NCI-H82 (cell line): ENCODE data around the gene ANKRD24.
"Not testable (repeated sequence)": the region's sequence is repeated elsewhere in the genome, so short reads cannot be mapped to it uniquely, and the experiment has no call there.

Experiments
- DNase-seq: peaks from one replicate; lab custom pipeline; 2025; lab: John Stamatoyannopoulos, UW

ANKRD24 gene

DNA sequence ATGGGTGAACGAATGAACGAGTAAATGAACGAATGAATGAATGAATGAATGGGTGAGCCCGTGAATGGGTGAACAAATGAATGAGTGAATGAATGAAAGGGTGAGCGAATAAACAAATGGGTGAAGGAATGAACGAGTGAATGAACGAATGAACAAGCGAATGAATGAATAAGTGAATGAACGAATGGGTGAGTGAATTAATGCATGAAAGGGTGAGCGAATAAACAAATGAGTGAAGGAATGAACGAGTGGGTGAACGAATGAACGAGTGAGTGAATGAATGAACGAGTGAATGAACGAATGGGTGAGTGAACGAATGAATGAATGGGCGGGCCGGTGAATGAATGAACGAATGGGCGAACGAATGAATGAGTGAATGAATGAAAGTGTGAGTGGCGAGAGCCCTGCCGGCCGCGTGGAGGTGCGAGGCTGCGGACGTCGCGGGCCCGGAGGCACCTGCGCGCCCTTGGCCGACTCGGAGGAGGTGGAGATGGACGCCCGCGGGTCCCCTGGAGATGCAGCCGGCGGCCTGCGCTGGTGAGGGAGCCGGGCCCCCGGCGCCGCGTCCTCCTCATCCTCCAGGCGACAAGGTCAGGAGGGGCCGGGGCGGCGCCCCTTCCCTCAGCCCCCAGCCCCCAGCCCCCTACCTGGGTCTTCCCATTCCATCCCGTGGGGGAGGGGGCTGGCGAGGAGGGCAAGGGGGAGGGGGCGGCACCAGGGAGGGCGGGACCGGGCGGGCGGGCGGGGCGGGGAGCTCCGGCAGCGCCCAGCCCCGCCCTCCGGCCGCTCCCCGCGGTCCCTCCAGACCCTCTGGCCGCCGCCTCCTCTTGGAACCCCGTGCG is 15.4 kb downstream of the ANKRD24 start:
- peak; percentile 28 for DNase-seq

- DNase-seq, result no peak
Observed at GRCh38 chr19:4198467-4199126, 16.1 kb downstream of the ANKRD24 start.

- no peak for DNase-seq
Observed at GRCh38 chr19:4199699-4200293, 17.3 kb downstream of the ANKRD24 start.

- no peak for DNase-seq
Observed at GRCh38 chr19:4200940-4201542, 18.6 kb downstream of the ANKRD24 start.

GRCh38 chr19:4201798-4202197 is 19.3 kb downstream of the ANKRD24 start:
- no peak for DNase-seq

DNA sequence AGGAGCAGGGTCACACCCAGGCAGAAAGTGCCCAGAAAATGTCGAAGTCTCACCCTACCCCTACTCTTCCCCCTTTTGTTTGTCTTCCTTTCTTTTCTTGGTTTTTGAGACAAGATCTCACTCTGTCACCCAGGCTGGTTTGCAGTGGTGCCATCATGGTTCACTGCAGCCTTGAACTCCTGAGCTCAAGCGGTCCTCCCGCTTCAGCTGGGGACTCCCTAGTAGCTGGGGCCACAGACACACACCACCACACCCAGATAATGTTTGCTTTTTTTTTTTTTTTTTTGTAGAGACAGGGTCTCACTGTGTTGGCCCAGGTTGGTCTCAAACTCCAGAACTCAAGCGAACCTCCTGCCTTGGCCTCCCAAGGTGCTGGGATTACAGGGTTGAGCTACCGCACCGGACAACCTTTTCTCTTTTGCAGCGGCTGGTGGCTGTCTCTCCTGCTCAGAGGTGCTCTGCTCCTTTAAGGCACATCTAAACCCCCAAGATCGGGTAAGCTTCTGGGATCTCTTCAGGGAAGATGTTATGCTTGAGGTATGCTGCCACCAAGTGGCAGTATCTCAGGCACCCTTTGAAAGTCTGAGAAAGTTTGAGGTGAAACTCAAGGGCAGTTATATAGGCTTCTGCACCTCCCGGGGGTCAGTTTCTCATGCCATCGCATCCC is 24.5 kb downstream of the ANKRD24 start:
- peak; percentile 45 for DNase-seq

- DNase-seq, result peak; percentile 53
Observed at GRCh38 chr19:4208385-4209094, 26.1 kb downstream of the ANKRD24 start.

- no peak for DNase-seq
Observed at GRCh38 chr19:4210166-4210731, 27.8 kb downstream of the ANKRD24 start.

DNA sequence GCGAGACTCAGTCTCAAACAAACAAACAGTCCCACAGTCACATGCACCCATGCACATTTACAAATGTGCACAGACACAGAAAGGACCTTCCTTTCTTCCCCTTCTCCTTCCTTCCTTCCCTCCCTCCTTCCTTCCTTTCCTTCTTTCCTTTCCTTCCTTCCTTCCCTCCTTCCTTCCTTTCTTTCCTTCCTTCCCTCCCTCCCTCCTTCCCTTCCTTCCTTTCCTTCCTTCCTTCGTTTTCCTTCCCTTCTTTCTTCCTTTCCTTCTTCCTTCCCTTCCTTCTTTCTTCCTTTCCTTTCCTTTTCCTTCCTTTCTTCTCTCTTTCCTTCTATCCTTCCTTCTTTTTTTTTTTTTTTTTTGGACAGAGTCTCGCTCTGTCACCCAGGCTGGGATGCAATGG is 30.6 kb downstream of the ANKRD24 start:
- no peak for DNase-seq

DNA sequence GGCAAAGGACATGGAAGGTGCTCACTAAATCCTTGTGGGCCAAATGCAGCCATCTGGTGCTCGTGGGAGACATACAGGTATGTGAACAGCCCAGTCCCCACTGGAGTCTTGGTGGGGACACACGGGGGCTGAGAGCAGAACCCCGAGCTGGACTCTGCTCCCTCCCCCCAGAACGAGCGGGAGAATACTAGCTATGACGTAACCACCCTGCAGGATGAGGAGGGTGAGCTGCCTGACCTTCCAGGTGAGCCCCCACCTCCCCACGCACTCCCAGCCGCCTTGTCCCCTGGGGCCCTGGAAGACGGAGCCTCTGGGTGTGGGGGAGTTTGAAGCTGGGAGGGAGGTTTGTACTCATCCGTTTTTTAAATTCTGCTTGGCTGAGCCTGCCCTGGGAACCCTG is 33.3 kb downstream of the ANKRD24 start:
- no peak for DNase-seq

- DNase-seq, result no peak
Observed at GRCh38 chr19:4216846-4217245, 34.4 kb downstream of the ANKRD24 start.

DNA sequence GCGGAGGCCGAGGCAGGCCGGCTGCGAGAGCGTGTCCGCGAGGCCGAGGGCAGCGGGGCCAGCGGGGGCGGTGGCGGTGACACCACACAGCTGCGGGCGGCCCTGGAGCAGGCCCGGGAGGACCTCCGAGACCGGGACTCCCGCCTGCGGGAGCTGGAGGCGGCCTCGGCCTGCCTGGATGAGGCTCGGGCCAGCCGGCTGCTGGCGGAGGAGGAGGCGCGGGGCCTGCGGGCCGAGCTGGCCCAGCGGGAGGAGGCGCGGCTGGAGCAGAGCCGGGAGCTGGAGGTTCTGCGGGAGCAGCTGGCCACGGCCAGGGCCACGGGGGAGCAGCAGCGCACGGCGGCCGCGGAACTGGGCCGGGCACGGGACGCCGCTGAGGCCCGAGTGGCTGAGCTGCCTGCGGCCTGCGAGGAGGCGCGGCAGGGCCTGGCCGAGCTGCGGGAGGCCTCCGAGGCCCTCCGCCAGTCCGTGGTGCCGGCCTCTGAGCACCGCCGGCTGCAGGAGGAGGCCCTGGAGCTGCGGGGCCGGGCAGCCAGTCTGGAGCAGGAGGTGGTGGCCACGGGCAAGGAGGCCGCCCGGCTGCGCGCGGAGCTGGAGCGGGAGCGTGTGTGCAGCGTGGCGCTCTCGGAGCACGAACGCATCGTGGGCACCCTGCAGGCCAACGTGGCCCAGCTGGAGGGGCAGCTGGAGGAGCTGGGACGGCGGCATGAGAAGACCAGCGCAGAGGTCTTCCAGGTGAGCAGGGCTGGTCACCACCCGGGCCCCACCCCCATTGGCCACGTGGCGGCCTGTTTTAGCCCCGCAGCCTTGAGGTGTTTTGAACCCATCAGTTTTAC is 35.2 kb downstream of the ANKRD24 start:
- no peak for DNase-seq

DNA sequence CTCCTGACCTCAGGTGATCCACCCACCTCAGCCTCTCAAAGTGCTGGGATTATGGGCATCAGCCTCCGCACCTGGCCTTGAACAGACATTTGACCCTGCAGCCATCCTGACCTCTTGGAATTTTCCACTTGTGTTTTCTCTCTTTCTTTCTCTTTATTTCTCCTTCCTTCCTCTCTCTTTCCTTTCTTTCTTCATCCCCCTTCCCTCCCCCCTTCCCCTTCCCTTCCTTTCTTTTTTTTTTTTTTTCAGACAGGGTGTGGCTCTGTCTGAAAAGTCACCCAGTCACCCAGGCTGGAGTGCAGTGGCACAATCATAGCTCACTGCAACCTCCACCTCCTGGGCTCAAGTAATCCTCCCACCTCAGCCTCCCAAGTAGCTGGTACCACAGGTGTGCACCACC is 36.0 kb downstream of the ANKRD24 start:
- DNase-seq, result not testable (repeated sequence)

DNA sequence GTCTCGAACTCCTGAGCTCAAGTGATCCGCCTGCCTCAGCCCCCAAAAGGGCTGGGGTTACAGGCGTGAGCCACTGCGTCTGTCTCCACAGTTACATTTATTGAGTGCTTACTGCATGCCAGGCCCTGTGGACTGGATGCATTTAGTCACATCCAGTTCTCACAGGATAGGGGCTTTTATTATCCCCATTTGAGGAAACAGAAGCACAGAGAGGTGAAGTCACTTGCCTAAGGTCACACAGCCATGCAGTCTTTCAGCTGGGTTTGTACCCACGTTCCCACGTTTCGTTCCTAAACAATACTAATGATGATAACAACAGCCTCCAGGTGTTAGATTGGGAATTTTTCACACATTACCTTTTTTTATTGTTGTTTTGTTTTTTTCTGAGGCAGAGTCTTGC is 37.7 kb downstream of the ANKRD24 start:
- DNase-seq, result no peak

DNA sequence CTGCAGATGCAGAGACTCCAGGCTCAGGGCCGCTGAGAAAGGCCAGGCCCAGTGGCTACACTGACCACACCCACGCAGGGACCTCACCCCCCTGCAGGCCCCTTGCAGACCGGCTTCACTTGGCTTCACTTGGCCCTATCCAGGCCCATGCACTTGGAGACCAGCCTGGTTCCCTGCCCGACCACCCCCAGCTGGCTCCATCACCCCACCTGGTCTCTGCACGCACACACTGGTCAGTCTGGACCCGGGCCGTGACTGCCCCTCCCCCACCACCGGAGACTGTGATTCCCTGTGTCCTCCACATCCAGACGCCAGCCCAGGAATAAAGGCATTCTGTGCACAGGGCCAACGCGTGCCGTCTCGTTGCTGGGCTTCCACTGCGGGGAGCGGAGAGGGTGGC is 42.0 kb downstream of the ANKRD24 start:
- DNase-seq, result no peak

GRCh38 chr19:4225885-4226284 is 43.4 kb downstream of the ANKRD24 start:
- DNase-seq, result no peak

DNA sequence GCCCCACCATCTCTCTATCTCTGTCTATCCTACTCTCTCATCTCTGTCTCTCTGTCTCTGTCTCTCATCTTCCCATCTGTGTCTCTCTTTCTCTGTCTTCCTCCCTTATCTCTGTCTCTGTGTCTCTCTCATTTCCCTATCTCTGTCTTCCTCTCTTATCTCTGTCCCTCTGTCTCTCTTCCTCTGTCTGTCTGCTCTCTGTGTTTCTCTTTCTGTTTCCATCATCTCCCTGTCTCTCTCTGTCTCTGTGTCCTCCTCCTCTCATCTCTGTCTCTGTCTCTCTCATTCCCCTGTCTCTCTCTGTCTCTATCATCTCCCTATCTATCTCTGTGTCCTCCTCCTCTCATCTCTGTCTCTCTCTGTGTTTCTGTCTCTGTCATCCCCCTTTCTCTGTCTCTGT is 45.3 kb downstream of the ANKRD24 start:
- DNase-seq, result no peak

DNA sequence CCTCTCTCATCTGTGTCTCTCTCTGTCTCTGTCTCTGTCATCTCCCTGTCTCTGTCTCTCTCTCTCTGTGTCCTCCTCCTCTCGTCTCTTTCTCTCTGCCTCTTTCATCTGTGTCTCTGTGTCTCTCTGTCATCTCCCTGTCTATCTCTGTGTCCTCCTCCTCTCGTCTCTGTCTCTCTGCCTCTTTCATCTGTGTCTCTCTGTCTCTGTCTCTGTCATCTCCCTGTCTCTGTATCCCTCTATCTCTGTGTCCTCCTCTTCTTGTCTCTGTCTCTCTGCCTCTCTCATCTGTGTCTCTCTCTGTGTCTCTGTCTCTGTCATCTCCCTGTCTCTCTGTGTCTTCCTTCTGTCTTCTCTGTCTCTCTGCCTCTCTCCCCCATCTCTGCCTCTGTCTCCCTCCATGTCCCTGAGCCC is 46.3 kb downstream of the ANKRD24 start:
- no peak for DNase-seq

GRCh38 chr19:4229179-4229931 is 46.9 kb downstream of the ANKRD24 start, which contains the start of gene EBI3:
EBI3 (plus strand) TSS chr19:4229523; CDS start chr19:4229551, 28 bp downstream.
- DNase-seq, result peak; percentile 26
